ENCODE results near the gene HERC6. TPM values are rescaled to one million over a fixed set of nuclear protein-coding genes. Genes with fewer than 3 reads are reported as not detected.
"Not testable (repeated sequence)": the region's sequence is repeated elsewhere in the genome, so short reads cannot be mapped to it uniquely, and the experiment has no call there.

HERC6 gene
- total and polyA plus RNA-seq, 2 donors (not counting 1 experiment from before 2014, with no cell fraction given) = 5.1 to 10.9 TPM

DNA sequence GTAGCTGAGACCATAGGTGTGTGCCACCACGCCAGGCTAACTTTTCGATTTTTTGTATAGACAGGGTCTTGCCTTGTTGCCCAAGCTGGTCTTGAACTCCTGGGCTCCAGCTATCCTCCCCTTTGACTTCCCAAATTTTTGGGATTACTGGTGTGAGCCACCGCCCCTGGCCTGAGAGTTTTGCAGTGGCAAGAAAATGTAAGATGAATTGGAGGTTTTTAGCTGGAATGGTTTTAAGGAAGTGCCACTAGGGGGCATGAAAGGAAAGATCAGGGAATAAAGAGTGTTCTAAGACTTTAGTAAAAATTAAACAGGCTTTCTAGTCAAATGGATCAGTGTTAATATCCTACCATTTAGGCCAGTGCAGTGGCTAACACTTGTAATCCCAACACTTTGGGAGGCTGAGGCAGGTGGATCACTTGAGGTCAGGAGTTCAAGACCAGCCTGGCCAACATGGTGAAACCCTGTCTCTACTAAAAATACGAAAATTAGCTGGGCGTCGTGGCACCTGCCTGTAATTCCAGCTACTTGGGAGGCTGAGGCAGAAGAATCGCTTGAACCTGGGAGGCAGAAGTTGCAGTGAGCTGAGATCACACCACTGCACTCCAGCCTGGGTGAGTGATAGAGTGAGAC is 9.4 kb upstream of the HERC6 start:
- H2AFZ ChIP-seq (ENCODE audit: insufficient read depth, low read depth, low read length, poor library complexity, severe bottlenecking); H3K27me3 ChIP-seq (replicated peaks in 1 of 4; ENCODE audit: control extremely low read depth in 1 of 4, control insufficient read depth in 3 of 4, insufficient read depth in 4 of 4, low read length in 3 of 4); H3K27ac Mint-ChIP-seq; H3K9me3 Mint-ChIP-seq (ENCODE audit: insufficient read depth); H3K4me3 Mint-ChIP-seq; H3K9ac ChIP-seq (ENCODE audit: low read length); H3K4me1 Mint-ChIP-seq; H3K79me2 ChIP-seq (ENCODE audit: control insufficient read depth, insufficient read depth, low read length); POLR2A ChIA-PET; H3K9me3 ChIP-seq (ENCODE audit: control extremely low read depth in 1 of 3, control insufficient read depth in 2 of 3, insufficient read depth in 1 of 3, low read length in 2 of 3); H4K20me1 ChIP-seq (ENCODE audit: control insufficient read depth, insufficient read depth, low read length, poor library complexity, severe bottlenecking); H3K36me3 ChIP-seq (replicated peaks in 1 of 2; ENCODE audit: control extremely low read depth in 1 of 2, control insufficient read depth in 1 of 2, extremely low read depth in 1 of 2, insufficient read depth in 2 of 2, low read length in 1 of 2); H3K27me3 Mint-ChIP-seq; H3K4me2 ChIP-seq (replicated peaks; ENCODE audit: low read depth, low read length, poor library complexity, severe bottlenecking); H3K4me1 ChIP-seq (ENCODE audit: control insufficient read depth in 2 of 2, insufficient read depth in 2 of 2, low read length in 2 of 2); H3K4me3 ChIP-seq (ENCODE audit: control extremely low read depth in 1 of 5, extremely low read depth in 1 of 5, insufficient read depth in 1 of 5, low read depth in 2 of 5, low read length in 4 of 5); H3K27ac ChIP-seq (ENCODE audit: low read length in 2 of 2): not testable (repeated sequence)
- CTCF ChIA-PET = interaction anchor here (0.6 to 3.5 kb wide), 11 partner anchors 9 to 1416 kb away, joined by 3 to 27 read pairs (median 3); partner anchors contain the start of genes HERC6 and PPM1K
- 100% methylated on average over 2 of the region's 7 CpGs for WGBS (ENCODE audit: insufficient coverage)
- peak; percentile 33 for ATAC-seq (ENCODE audit: low read depth)
- peak; percentile 21 for DNase-seq
- intact Hi-C loops (cut with micrococcal nuclease) = loop anchor here (1.0 kb wide), 1 partner anchor 146 kb away; no protein-coding TSS in a partner anchor
- TF ChIP-seq, protein P1, sequence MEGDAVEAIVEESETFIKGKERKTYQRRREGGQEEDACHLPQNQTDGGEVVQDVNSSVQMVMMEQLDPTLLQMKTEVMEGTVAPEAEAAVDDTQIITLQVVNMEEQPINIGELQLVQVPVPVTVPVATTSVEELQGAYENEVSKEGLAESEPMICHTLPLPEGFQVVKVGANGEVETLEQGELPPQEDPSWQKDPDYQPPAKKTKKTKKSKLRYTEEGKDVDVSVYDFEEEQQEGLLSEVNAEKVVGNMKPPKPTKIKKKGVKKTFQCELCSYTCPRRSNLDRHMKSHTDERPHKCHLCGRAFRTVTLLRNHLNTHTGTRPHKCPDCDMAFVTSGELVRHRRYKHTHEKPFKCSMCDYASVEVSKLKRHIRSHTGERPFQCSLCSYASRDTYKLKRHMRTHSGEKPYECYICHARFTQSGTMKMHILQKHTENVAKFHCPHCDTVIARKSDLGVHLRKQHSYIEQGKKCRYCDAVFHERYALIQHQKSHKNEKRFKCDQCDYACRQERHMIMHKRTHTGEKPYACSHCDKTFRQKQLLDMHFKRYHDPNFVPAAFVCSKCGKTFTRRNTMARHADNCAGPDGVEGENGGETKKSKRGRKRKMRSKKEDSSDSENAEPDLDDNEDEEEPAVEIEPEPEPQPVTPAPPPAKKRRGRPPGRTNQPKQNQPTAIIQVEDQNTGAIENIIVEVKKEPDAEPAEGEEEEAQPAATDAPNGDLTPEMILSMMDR (IDR thresholded peaks at IDR 0.05) = peak; percentile 27

DNA sequence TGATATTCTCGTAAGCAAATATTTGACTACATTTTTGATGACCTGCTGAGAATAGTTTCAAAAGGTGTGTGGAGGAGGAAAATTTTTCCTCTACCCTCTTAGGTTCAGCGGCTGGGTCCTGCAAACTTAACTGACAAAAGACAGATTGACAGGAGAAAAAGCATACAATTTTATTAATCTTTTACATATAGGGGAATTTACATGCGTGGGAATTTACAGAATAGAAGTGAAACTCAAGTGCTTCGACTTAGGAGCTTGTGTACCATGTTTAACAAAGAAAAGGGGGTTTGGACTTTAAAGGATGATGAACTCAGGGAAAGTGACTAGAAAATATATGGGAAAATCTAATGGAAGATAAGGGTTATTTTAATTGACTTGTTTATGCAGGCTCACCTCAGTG is 2.5 kb downstream of the HERC6 start:
- ATAC-seq (ENCODE audit: low read depth) = no peak
- Mint-ChIP-seq H3K9me3 (ENCODE audit: insufficient read depth) (peaks cover 1% of the 10 kb centered on the region), H3K27ac (peak overlapping the region; percentile 50), H3K4me3 (no peak overlapping the region), H3K27me3 (no peaks in the 10 kb centered on the region), H3K4me1 (peaks cover 26% of the 10 kb centered on the region)
- POLR2A ChIA-PET = no interaction called here
- peak; percentile 12 for DNase-seq
- Histone ChIP-seq H3K27me3 (replicated peaks in 1 of 4; ENCODE audit: control extremely low read depth in 1 of 4, control insufficient read depth in 3 of 4, insufficient read depth in 4 of 4, low read length in 3 of 4) (no peaks in the 10 kb centered on the region), H2AFZ (ENCODE audit: insufficient read depth, low read depth, low read length, poor library complexity, severe bottlenecking) (no peak overlapping the region), H3K4me3 (ENCODE audit: control extremely low read depth in 1 of 5, extremely low read depth in 1 of 5, insufficient read depth in 1 of 5, low read depth in 2 of 5, low read length in 4 of 5) (no peak overlapping the region), H3K4me2 (replicated peaks; ENCODE audit: low read depth, low read length, poor library complexity, severe bottlenecking) (no peak overlapping the region), H3K79me2 (ENCODE audit: control insufficient read depth, insufficient read depth, low read length) (peaks cover 3% of the 10 kb centered on the region), H3K27ac (ENCODE audit: low read length in 2 of 2) (no peak overlapping the region), H4K20me1 (ENCODE audit: control insufficient read depth, insufficient read depth, low read length, poor library complexity, severe bottlenecking) (no peaks in the 10 kb centered on the region), H3K9me3 (ENCODE audit: control extremely low read depth in 1 of 3, control insufficient read depth in 2 of 3, insufficient read depth in 1 of 3, low read length in 2 of 3) (no peaks in the 10 kb centered on the region), H3K36me3 (replicated peaks in 1 of 2; ENCODE audit: control extremely low read depth in 1 of 2, control insufficient read depth in 1 of 2, extremely low read depth in 1 of 2, insufficient read depth in 2 of 2, low read length in 1 of 2) (peaks cover 0 to 1% of the 10 kb centered on the region in 2 experiments), H3K9ac (ENCODE audit: low read length) (no peak overlapping the region), H3K4me1 (ENCODE audit: control insufficient read depth in 2 of 2, insufficient read depth in 2 of 2, low read length in 2 of 2) (peaks cover 10 to 15% of the 10 kb centered on the region in 2 donors)
- CTCF ChIA-PET = interaction anchor here (1.3 kb wide), 1 partner anchor 12 kb away, joined by 4 read pairs; no protein-coding TSS in a partner anchor
- WGBS (ENCODE audit: insufficient coverage) = 0% methylated on average over 1 of the region's 4 CpGs
- intact Hi-C loops (cut with micrococcal nuclease) = no loop called here
- no peak for TF ChIP-seq EZH2 (IDR thresholded peaks at IDR 0.05; ENCODE audit: borderline replicate concordance, insufficient read depth, low read depth, low read length, poor library complexity, severe bottlenecking)
- TF ChIP-seq, protein P1 (IDR thresholded peaks at IDR 0.05) = no peak
